ENCODE results near the gene MACF1. TPM values are rescaled to one million over a fixed set of nuclear protein-coding genes. Genes with fewer than 3 reads are reported as not detected.

Gene MACF1
- polyA plus RNA-seq, 1 of the 3 experiments (the other 2 are of a cell fraction), result 37.6 TPM

- H3K27ac ChIP-seq (ENCODE audit: low read depth in 2 of 2, low read length in 1 of 2), result no peak overlapping the region
- ChIA-PET CTCF (interaction anchor here (1.6 kb wide), 1 partner anchor 28 kb away, joined by 7 read pairs; no protein-coding TSS in a partner anchor), POLR2A (no interaction called here)
- TF ChIP-seq SIN3A (IDR thresholded peaks at IDR 0.05; ENCODE audit: borderline replicate concordance, low read depth, low read length) (no peak), IRF3 (IDR thresholded peaks at IDR 0.05; ENCODE audit: low read depth, low read length) (no peak), NFIC (IDR thresholded peaks at IDR 0.05; ENCODE audit: borderline replicate concordance) (no peak), USF2 (IDR thresholded peaks at IDR 0.05; ENCODE audit: borderline replicate concordance, low read depth, low read length) (no peak), CHD2 (IDR thresholded peaks at IDR 0.05; ENCODE audit: low read length, partially characterized antibody) (no peak), ZBTB33 (IDR thresholded peaks at IDR 0.05; ENCODE audit: borderline replicate concordance, low read depth) (no peak)
- H3K4me3 ChIP-seq (ENCODE audit: low read depth in 2 of 2, low read length in 1 of 2), result no peak overlapping the region
- no peak overlapping the region for H3K4me2 ChIP-seq
- no peaks in the 10 kb centered on the region for H3K9me2 ChIP-seq
- no peak overlapping the region for H2AFZ ChIP-seq (ENCODE audit: low read depth)
- no peaks in the 10 kb centered on the region for H3K9me3 ChIP-seq
- no peak for DNase-seq
- peaks cover 40% of the 10 kb centered on the region for H4K20me1 ChIP-seq (ENCODE audit: insufficient read depth)
- peaks cover 5 to 34% of the 10 kb centered on the region in 2 experiments; a peak in 3 of 4 replicates for H3K4me1 ChIP-seq (ENCODE audit: control insufficient read depth in 1 of 2, insufficient read depth in 2 of 2, low read depth in 1 of 2, low read length in 1 of 2)
- peaks cover 94% of the 10 kb centered on the region for H3K79me2 ChIP-seq (ENCODE audit: insufficient read depth)
- no peak overlapping the region for H3K9ac ChIP-seq
- no peaks in the 10 kb centered on the region for H3K36me3 ChIP-seq (replicated peaks in 1 of 2; ENCODE audit: control insufficient read depth in 1 of 2, insufficient read depth in 2 of 2, low read length in 1 of 2)
- H3K27me3 ChIP-seq (ENCODE audit: insufficient read depth), result no peaks in the 10 kb centered on the region
- H3F3A ChIP-seq (replicated peaks; ENCODE audit: insufficient read depth), result peaks cover 12% of the 10 kb centered on the region
These were observed 41.0 kb upstream of the MACF1 start for GRCh38 chr1:39163469-39163868.

DNA sequence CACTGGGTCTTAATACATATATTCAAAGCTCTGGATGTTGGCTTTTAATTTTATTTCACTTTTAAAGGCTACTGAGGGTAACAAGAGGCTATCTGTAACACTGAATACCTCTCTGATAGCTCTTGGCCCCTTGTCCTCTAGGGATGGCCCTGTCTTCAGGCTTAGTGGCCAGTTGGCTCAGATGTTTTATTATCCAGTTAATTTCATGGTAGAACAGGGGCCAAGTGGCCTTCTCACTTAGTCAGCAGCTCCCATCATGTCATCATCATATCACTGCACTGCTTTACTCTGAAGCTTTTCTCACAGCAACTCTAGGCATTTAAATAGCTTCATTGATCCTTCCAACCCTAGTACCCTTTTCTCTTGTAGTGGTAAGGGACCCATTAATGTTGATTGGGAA, 40.2 kb upstream of the MACF1 start:
- peaks cover 95% of the 10 kb centered on the region for H3K79me2 ChIP-seq (ENCODE audit: insufficient read depth)
- no peaks in the 10 kb centered on the region for H3K36me3 ChIP-seq (replicated peaks in 1 of 2; ENCODE audit: control insufficient read depth in 1 of 2, insufficient read depth in 2 of 2, low read length in 1 of 2)
- H3K4me3 ChIP-seq (ENCODE audit: low read depth in 2 of 2, low read length in 1 of 2), result no peak overlapping the region
- H3K27me3 ChIP-seq (ENCODE audit: insufficient read depth), result no peaks in the 10 kb centered on the region
- H3F3A ChIP-seq (replicated peaks; ENCODE audit: insufficient read depth), result peaks cover 6% of the 10 kb centered on the region
- H3K4me2 ChIP-seq, result no peak overlapping the region
- ChIA-PET CTCF (interaction anchor here (0.6 to 1.6 kb wide), 6 partner anchors 22 to 97 kb away, joined by 3 to 7 read pairs (median 4); no protein-coding TSS in a partner anchor), POLR2A (no interaction called here)
- no peaks in the 10 kb centered on the region for H3K9me3 ChIP-seq
- no peak overlapping the region for H2AFZ ChIP-seq (ENCODE audit: low read depth)
- no peaks in the 10 kb centered on the region for H3K9me2 ChIP-seq
- peaks cover 40% of the 10 kb centered on the region for H4K20me1 ChIP-seq (ENCODE audit: insufficient read depth)
- peaks cover 5 to 27% of the 10 kb centered on the region in 2 experiments; a peak in 3 of 4 replicates for H3K4me1 ChIP-seq (ENCODE audit: control insufficient read depth in 1 of 2, insufficient read depth in 2 of 2, low read depth in 1 of 2, low read length in 1 of 2)
- no peak for TF ChIP-seq NFIC (IDR thresholded peaks at IDR 0.05; ENCODE audit: borderline replicate concordance)
- TF ChIP-seq RXRA (IDR thresholded peaks at IDR 0.05; ENCODE audit: borderline replicate concordance, low read depth), result no peak
- TF ChIP-seq FOXJ3 (CRISPR knock-in tag; IDR thresholded peaks at IDR 0.05), result no peak
- TF ChIP-seq IRF3 (IDR thresholded peaks at IDR 0.05; ENCODE audit: low read depth, low read length), result no peak
- no peak for TF ChIP-seq USF2 (IDR thresholded peaks at IDR 0.05; ENCODE audit: borderline replicate concordance, low read depth, low read length)
- no peak for TF ChIP-seq ZBTB33 (IDR thresholded peaks at IDR 0.05; ENCODE audit: borderline replicate concordance, low read depth)
- no peak for TF ChIP-seq EZH2phosphoT487 (IDR thresholded peaks at IDR 0.05; ENCODE audit: borderline replicate concordance, low read depth)
- no peak for TF ChIP-seq ELF1 (IDR thresholded peaks at IDR 0.05)
- no peak for TF ChIP-seq REST (IDR thresholded peaks at IDR 0.05; ENCODE audit: low read depth, low read length)
- no peak overlapping the region for H3K9ac ChIP-seq
- no peak for DNase-seq
- H3K27ac ChIP-seq (ENCODE audit: low read depth in 2 of 2, low read length in 1 of 2), result no peak overlapping the region

All from SK-N-SH (cell line).